Epithelial cell of proximal tubule (primary cell): ENCODE data around the gene CCDC136. TPM values are rescaled to one million over a fixed set of nuclear protein-coding genes. Genes with fewer than 3 reads are reported as not detected.

Source experiments
- DNase-seq: peaks from one replicate; pipeline ENCODE4 v3.0.0-alpha.2; 2011; ENCODE audit warnings: low read depth
- H3K4me3 ChIP-seq: 2 replicates; pipeline ENCODE4 v1.5.1; 2011; ENCODE audit warnings: low read depth, mild to moderate bottlenecking, low read length
- total RNA-seq: library from RNA; depleted of rRNA; stranded (reverse); fragments of >200 nt; gene quantifications from 2 replicates; pipeline ENCODE4 v1.2.3, GENCODE V29; 2015
- TF ChIP-seq, protein P1 (sequence below): conservative IDR thresholded peaks from 2 replicates; pipeline ENCODE4 v1.5.1; 2012; ENCODE audit warnings: low read depth, mild to moderate bottlenecking, low read length

Gene CCDC136
- total RNA-seq, 1 donor from 2014 or later: 2.0 TPM

DNA sequence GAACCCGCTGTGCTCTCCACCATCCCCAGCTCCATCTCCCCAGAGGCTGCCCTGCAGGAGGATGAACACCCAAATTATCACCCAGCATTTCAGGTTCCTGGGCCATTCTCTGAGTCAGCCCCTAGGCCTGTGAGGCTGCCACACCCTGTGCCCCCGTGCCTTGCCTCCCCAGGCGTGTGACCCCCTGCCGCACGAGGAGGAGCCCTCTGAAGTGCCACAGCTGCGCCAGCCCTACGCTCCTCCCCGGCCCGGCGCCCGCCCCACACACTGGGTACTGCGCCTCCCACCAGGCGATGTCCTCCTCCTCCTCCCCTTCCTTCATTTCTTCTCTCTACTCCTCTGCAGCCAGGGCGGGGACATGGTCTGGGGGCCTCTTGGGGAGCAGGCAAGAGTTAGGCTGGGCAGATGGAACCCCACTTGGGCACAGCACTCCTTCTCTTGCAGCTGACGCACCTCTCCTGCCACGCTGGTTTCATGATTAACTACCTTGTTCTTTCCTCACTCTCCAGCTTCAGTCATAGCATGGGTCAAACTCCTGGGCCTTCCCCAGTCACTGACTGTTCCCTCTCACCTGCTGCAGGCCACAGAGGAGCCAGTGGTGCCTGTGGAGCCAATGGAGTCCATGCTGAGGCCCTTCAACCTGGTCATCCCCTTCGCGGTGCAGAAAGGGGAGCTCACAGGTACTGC, 58.2 kb downstream of the CCDC136 start:
- TF ChIP-seq, protein P1, sequence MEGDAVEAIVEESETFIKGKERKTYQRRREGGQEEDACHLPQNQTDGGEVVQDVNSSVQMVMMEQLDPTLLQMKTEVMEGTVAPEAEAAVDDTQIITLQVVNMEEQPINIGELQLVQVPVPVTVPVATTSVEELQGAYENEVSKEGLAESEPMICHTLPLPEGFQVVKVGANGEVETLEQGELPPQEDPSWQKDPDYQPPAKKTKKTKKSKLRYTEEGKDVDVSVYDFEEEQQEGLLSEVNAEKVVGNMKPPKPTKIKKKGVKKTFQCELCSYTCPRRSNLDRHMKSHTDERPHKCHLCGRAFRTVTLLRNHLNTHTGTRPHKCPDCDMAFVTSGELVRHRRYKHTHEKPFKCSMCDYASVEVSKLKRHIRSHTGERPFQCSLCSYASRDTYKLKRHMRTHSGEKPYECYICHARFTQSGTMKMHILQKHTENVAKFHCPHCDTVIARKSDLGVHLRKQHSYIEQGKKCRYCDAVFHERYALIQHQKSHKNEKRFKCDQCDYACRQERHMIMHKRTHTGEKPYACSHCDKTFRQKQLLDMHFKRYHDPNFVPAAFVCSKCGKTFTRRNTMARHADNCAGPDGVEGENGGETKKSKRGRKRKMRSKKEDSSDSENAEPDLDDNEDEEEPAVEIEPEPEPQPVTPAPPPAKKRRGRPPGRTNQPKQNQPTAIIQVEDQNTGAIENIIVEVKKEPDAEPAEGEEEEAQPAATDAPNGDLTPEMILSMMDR: no peak
- peak overlapping the region; percentile 18 for H3K4me3 ChIP-seq
- DNase-seq: peak; percentile 55

DNA sequence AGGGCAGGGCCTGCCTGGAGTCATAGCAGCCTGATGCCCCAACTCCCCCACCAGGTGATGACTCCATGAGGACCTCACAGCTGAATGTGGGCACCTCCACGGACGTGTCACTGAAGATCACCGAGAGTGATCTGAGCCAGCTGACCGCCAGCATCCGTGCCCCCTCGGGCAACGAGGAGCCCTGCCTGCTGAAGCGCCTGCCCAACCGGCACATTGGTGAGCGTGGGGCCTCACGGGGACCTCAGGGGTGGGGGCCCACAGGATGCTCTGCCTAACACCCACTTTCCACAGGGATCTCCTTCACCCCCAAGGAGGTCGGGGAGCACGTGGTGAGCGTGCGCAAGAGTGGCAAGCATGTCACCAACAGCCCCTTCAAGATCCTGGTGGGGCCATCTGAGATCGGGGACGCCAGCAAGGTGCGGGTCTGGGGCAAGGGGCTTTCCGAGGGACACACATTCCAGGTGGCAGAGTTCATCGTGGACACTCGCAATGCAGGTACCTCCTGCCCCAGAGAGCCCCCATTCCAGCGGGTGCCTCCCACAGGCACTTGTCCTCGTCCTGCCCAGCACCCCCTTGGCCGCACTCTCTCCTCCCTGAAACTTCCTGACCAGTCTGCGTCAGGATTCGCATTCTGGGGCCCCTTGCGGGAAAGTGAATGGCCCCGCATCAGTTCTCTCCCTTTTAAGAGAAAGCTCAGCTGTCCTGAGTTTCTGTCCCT, 60.9 kb downstream of the CCDC136 start:
- H3K4me3 ChIP-seq: no peak overlapping the region
- no peak for DNase-seq
- TF ChIP-seq, protein P1: no peak

DNA sequence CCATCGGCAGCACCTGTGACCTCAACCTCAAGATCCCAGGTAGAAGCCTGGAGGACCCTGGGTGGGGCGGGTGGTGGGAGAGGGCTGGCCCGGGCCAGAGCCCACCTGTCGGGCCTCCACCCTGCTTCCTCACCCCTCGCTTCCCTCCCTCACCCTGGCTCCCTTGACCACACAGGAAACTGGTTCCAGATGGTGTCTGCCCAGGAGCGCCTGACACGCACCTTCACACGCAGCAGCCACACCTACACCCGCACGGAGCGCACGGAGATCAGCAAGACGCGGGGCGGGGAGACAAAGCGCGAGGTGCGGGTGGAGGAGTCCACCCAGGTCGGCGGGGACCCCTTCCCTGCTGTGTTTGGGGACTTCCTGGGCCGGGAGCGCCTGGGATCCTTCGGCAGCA, 62.0 kb downstream of the CCDC136 start:
- TF ChIP-seq, protein P1: no peak
- no peak for DNase-seq
- no peak overlapping the region for H3K4me3 ChIP-seq

DNA sequence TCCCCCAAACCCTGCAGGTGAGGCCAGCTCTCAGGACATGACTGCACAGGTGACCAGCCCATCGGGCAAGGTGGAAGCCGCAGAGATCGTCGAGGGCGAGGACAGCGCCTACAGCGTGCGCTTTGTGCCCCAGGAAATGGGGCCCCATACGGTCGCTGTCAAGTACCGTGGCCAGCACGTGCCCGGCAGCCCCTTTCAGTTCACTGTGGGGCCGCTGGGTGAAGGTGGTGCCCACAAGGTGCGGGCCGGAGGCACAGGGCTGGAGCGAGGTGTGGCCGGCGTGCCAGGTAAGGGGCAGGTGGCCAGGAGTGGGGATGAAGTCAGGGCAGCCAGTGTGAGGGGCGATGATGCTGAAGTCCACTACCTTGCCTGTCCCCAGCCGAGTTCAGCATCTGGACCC, 62.6 kb downstream of the CCDC136 start:
- no peak overlapping the region for H3K4me3 ChIP-seq
- no peak for DNase-seq
- TF ChIP-seq, protein P1: no peak

DNA sequence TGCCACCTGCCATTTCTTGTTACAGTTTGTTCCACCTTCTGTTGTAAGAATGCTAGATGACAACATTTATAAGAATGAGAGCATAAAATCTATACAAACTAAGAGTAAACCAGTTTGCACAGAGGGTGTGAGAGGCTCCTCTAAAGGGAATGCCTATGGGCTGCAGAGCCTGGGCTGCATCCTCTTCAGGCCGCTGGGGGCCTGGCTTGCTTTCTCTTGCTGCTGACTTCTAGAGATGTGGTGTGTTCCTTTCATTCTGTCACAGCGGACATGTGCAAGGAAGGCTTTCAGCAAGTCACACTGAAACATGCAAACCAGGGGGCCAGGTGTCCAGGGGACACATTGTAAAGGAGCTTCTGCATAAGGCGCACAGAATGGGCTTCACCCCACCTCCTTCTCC, 63.8 kb downstream of the CCDC136 start:
- TF ChIP-seq, protein P1: no peak
- no peak overlapping the region for H3K4me3 ChIP-seq
- DNase-seq: no peak

DNA sequence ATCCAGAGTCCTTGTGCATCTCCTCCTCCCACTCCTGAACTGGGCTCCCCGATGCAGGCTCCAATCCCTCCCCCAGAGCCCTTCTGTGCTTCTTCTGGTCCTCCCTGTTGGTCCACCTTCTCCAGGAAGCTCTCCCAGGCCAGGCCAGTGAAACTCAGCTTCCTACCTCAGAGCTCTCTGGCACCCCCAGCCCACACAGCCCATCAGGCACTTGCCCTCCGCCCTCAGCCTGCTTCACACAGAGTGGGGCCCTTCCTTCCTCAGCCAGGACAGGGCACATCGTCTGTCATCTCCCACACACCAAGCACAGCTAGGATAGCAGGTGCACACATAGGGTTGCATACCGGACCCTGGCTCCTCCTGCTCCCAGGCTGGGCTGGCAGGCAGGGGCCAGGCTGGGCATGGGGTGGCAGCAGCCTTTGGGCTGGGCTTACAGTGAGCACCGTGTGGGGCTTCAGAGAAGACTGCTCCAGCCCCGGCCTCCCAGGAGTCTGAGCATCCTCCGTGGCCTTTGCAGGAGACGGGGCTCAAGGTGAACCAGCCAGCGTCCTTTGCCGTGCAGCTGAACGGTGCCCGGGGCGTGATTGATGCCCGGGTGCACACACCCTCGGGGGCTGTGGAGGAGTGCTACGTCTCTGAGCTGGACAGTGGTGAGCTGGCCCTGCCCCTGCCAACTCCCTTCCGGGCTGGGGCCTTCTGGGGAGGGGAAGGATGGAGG, 64.4 kb downstream of the CCDC136 start:
- TF ChIP-seq, protein P1: no peak
- no peak for DNase-seq

More for the DNA sequence above, 64.4 kb downstream of the CCDC136 start:
- H3K4me3 ChIP-seq: no peak overlapping the region
